Measurements from ENCODE around the gene HPCAL1.

GRCh38 chr2:10422732-10423399 lies 120.2 kb downstream of the HPCAL1 start:
- TF ChIP-seq ZNF384 (IDR thresholded peaks at IDR 0.05; ENCODE audit: borderline replicate concordance, low read depth, low read length) (no peak), RFX5 (IDR thresholded peaks at IDR 0.05; ENCODE audit: low read depth, low read length) (no peak), CTCF (IDR thresholded peaks at IDR 0.05 in 2 of 3, conservative IDR thresholded peaks at IDR 0.05 in 1 of 3; ENCODE audit: control insufficient read depth in 2 of 3, extremely low read depth in 1 of 3, insufficient read depth in 1 of 3, low read depth in 3 of 3, low read length in 3 of 3) (no peak), TCF12 (IDR thresholded peaks at IDR 0.05; ENCODE audit: low read depth, low read length) (no peak), TAF1 (IDR thresholded peaks at IDR 0.05; ENCODE audit: borderline replicate concordance, low read depth, low read length) (no peak), EZH2 (IDR thresholded peaks at IDR 0.05; ENCODE audit: borderline replicate concordance, control insufficient read depth, low read depth, low read length) (no peak), ZNF274 (IDR thresholded peaks at IDR 0.05; ENCODE audit: insufficient read depth, insufficient read length) (no peak), REST (IDR thresholded peaks at IDR 0.05; ENCODE audit: low read depth, low read length) (no peak), POLR2A (IDR thresholded peaks at IDR 0.05; ENCODE audit: low read depth, low read length) (no peak), GABPA (IDR thresholded peaks at IDR 0.05; ENCODE audit: low read depth) (no peak)
